Measurements from ENCODE around the gene SP6. TPM values are rescaled to one million over a fixed set of nuclear protein-coding genes. Genes with fewer than 3 reads are reported as not detected.

Gene SP6
- total and polyA plus RNA-seq, 2 of the 8 experiments (the other 6 are each of a cell fraction or from before 2014, with no cell fraction given): 1.2 to 1.5 TPM

DNA sequence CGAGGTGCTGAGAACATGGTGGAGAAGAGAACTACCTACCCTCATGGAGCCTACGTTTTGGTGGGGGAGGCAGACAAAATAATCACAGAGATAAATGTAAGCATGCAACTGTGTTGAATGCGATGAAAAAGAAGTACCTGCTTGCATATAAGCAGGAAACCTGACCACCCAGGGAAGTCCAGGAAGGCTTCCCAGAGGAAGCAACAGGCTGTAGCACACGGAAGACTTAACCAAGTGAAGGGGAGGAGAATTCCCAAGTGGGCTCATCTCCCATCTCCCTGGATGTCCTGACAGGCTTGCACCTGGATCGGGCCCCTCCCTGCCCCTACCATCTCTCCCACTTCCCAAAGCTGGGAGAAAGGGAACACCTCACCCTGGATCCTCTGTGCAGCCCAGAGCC lies 11.9 kb downstream of the SP6 start (continued):
- no peak for TF ChIP-seq SIN3A (conservative IDR thresholded peaks at IDR 0.05 in 1 of 2, IDR thresholded peaks at IDR 0.05 in 1 of 2; ENCODE audit: low read depth in 1 of 2, low read length in 2 of 2)

Data from H1 (cell line).